NCI-H748 (cell line): ENCODE results near the gene FAT1.
A peak's percentile ranks its signal among the peaks of the same experiment; 100 is the strongest.

Source experiments
- DNase-seq: peaks from one replicate; lab custom pipeline; 2025; ENCODE audit not compliant: unreplicated experiment; lab: John Stamatoyannopoulos, UW

FAT1 gene

GRCh38 chr4:186724864-186725468 lies 1.3 kb upstream of the FAT1 start:
- DNase-seq: peak; percentile 29

- DNase-seq: peak; percentile 20
Measured at GRCh38 chr4:186724058-186724863, 605 bp upstream of the FAT1 start.

- DNase-seq: no peak
Measured at GRCh38 chr4:186722796-186723291, 812 bp downstream of the FAT1 start.

- DNase-seq: peak; percentile 39
Measured at GRCh38 chr4:186719925-186720694, 3.5 kb downstream of the FAT1 start.

- DNase-seq: no peak
Measured at GRCh38 chr4:186717556-186717955, 6.1 kb downstream of the FAT1 start.

- no peak for DNase-seq
Measured at GRCh38 chr4:186715077-186715476, 8.6 kb downstream of the FAT1 start.

GRCh38 chr4:186714006-186714675 lies 9.5 kb downstream of the FAT1 start:
- no peak for DNase-seq

GRCh38 chr4:186712690-186713089 lies 11.0 kb downstream of the FAT1 start:
- DNase-seq: no peak

GRCh38 chr4:186710521-186711119 lies 13.0 kb downstream of the FAT1 start:
- DNase-seq: no peak

GRCh38 chr4:186709517-186709916 lies 14.1 kb downstream of the FAT1 start:
- DNase-seq: no peak

GRCh38 chr4:186708554-186708953 lies 15.1 kb downstream of the FAT1 start:
- DNase-seq: no peak

- DNase-seq: no peak
Measured at GRCh38 chr4:186707996-186708395, 15.7 kb downstream of the FAT1 start.

GRCh38 chr4:186707574-186707973 lies 16.1 kb downstream of the FAT1 start:
- no peak for DNase-seq

GRCh38 chr4:186704057-186704456 lies 19.6 kb downstream of the FAT1 start:
- no peak for DNase-seq

- DNase-seq: no peak
Measured at GRCh38 chr4:186703510-186703909, 20.1 kb downstream of the FAT1 start.

GRCh38 chr4:186702940-186703339 lies 20.7 kb downstream of the FAT1 start:
- DNase-seq: no peak

- DNase-seq: no peak
Measured at GRCh38 chr4:186702297-186702696, 21.4 kb downstream of the FAT1 start.

GRCh38 chr4:186701788-186702187 lies 21.9 kb downstream of the FAT1 start:
- DNase-seq: no peak

- DNase-seq: no peak
Measured at GRCh38 chr4:186701273-186701672, 22.4 kb downstream of the FAT1 start.

GRCh38 chr4:186700746-186701145 lies 22.9 kb downstream of the FAT1 start:
- DNase-seq: no peak
